Vagina (tissue), 2 donors: ENCODE data around the gene ENSA. TPM values are rescaled to one million over a fixed set of nuclear protein-coding genes. Genes with fewer than 3 reads are reported as not detected.

ENCODE experiments used
- DNase-seq, 2 donors: peaks; one replicate each; pipeline ENCODE4 v3.0.0-alpha.2; 2017; ENCODE audit errors: extremely low spot score in 2 of 2
- H3K27ac ChIP-seq: fragments of 200-600 bp; sonication (generic); one replicate; pipeline ENCODE4 v1.5.1; 2019
- H3K27me3 ChIP-seq: fragments of 200-600 bp; sonication (generic); one replicate; pipeline ENCODE4 v1.5.1; 2019
- H3K36me3 ChIP-seq, 2 donors: fragments of 200-600 bp; sonication (generic); one replicate each; pipeline ENCODE4 v1.5.1; 2017 to 2019
- H3K4me1 ChIP-seq: fragments of 200-600 bp; sonication (generic); one replicate; pipeline ENCODE4 v1.5.1; 2019
- H3K4me3 ChIP-seq, 2 donors: fragments of 200-600 bp; sonication (generic); 1 replicate in 1 of 2; 2 replicates in 1 of 2; pipeline ENCODE4 v1.5.1; 2016 to 2019
- H3K9me3 ChIP-seq: fragments of 200-600 bp; sonication (generic); one replicate; pipeline ENCODE4 v1.5.1; 2019
- POLR2A ChIP-seq, 2 donors: fragments of 450-650 bp; IDR thresholded peaks; one replicate each; pipeline ENCODE4 v1.6.1; 2017; ENCODE audit warnings: antibody characterized with exemption in 2 of 2, mild to moderate bottlenecking in 2 of 2, moderate library complexity in 2 of 2
- POLR2AphosphoS5 ChIP-seq, 2 donors: sonication (generic); formaldehyde crosslinking; IDR thresholded peaks; one replicate each; pipeline ENCODE4 v1.9.0; 2017; ENCODE audit warnings: antibody characterized with exemption in 2 of 2, mild to moderate bottlenecking in 2 of 2, low read depth in 1 of 2; ENCODE audit not compliant: insufficient read depth in 1 of 2
- intact Hi-C: fragments of 100-400 bp; cut with DNase I; formaldehyde crosslinking; loops from one replicate; pipeline ENCODE4 v1.15.1; 2023
- small RNA-seq: library from RNA; depleted of rRNA; stranded (forward); fragments of <200 nt; gene quantifications from one replicate; pipeline ENCODE3, GENCODE V24; 2016
- total RNA-seq: library from RNA; depleted of rRNA; stranded (reverse); fragments of >200 nt; gene quantifications from one replicate; pipeline ENCODE4 v1.2.3, GENCODE V29; 2016
- TF ChIP-seq, protein P1 (sequence below), 3 experiments: fragments of 450-650 bp in 2 of 3; fragments of 200-600 bp in 1 of 3; sonication (generic) in 1 of 3; IDR thresholded peaks; one replicate each; pipeline ENCODE4 v1.5.1; 2017 to 2019; ENCODE audit warnings: antibody characterized with exemption in 3 of 3, mild to moderate bottlenecking in 2 of 3, moderate library complexity in 2 of 3

The ENSA gene
- total RNA-seq, 1 donor from 2014 or later: 117 TPM

DNA sequence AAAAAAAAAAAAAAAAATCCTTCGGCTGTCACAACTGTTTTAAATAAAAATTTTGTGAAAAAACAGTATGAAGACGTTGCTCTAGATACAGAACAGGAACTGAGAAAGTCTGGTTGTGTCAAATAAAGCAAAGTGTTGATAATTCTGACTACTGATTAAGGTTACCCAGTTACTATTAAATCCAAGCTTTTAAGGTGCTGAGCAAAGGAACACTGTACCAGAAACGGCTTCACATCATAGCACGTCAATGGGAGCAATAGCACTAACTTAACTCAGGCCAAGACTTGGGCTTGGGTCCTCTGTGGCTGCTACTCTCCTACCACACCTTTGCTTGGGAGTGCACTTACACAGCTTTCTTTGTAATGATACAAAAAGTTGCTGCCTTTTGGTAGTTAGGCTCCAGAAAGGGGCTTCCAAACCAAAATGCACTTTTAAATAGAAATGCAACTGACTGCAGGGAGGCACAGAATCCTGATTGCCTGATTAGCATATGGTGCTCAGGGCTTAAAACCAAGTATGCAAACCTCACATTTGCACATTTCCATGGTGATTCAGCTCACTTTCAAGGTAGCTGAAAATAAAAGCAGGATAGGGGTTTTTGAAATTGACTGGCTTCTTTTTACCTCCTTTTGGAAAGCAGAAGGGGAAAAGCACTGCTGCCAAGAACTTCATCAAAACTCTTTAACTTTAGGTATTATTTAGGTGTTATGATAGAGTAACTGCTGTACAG lies 56.3 kb downstream of the ENSA start:
- Histone ChIP-seq H3K27ac (peak overlapping the region; percentile 100), H3K36me3 (peaks cover 4 to 68% of the 10 kb centered on the region in 2 donors), H3K4me1 (peaks cover 83% of the 10 kb centered on the region), H3K27me3 (no peaks in the 10 kb centered on the region), H3K9me3 (no peaks in the 10 kb centered on the region), H3K4me3 (peak overlapping the region; percentile 15 to 86)
- intact Hi-C loops: no loop called here
- no peak for DNase-seq
- TF ChIP-seq, protein P1, sequence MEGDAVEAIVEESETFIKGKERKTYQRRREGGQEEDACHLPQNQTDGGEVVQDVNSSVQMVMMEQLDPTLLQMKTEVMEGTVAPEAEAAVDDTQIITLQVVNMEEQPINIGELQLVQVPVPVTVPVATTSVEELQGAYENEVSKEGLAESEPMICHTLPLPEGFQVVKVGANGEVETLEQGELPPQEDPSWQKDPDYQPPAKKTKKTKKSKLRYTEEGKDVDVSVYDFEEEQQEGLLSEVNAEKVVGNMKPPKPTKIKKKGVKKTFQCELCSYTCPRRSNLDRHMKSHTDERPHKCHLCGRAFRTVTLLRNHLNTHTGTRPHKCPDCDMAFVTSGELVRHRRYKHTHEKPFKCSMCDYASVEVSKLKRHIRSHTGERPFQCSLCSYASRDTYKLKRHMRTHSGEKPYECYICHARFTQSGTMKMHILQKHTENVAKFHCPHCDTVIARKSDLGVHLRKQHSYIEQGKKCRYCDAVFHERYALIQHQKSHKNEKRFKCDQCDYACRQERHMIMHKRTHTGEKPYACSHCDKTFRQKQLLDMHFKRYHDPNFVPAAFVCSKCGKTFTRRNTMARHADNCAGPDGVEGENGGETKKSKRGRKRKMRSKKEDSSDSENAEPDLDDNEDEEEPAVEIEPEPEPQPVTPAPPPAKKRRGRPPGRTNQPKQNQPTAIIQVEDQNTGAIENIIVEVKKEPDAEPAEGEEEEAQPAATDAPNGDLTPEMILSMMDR (IDR thresholded peaks at IDR 0.05): no peak
- TF ChIP-seq POLR2A (IDR thresholded peaks at IDR 0.05) (no peak), POLR2AphosphoS5 (IDR thresholded peaks at IDR 0.05; ENCODE audit: insufficient read depth in 1 of 2, low read depth in 1 of 2) (no peak)

Small RNAs within 50 kb of the gene (small RNA-seq; reads per million reads assigned to genes)
- gene RF00015 (not detected), gene RF00561 (not detected)

Other genes with a start within 250 kb of the ENSA start
- gene TARS2, start 142.2 kb downstream of the ENSA start, total RNA-seq: 17.4 TPM
- gene ECM1, start 121.5 kb downstream of the ENSA start, total RNA-seq: 130 TPM
- gene FALEC, start 113.9 kb downstream of the ENSA start, total RNA-seq: not detected
- 64.6 TPM for gene ADAMTSL4, start 80.2 kb downstream of the ENSA start, total RNA-seq
- 181 TPM for gene MCL1, start 50.0 kb downstream of the ENSA start, total RNA-seq
- 21.9 TPM for gene GOLPH3L, start 67.5 kb upstream of the ENSA start, total RNA-seq
- gene HORMAD1, start 91.3 kb upstream of the ENSA start, total RNA-seq: 1.2 TPM
- gene CTSS, start 136.2 kb upstream of the ENSA start, total RNA-seq: 34.1 TPM
- 67.3 TPM for gene CTSK, start 178.6 kb upstream of the ENSA start, total RNA-seq
- gene ARNT, start 247.0 kb upstream of the ENSA start, total RNA-seq: 71.5 TPM